Stimulated activated CD8-positive, alpha-beta memory T cell treated with anti-CD3 and anti-CD28 coated beads, Interleukin-15, amount 100 ng/mL, for 24 hours (primary cell): Measurements from ENCODE around the gene HIGD1A.
A peak's percentile ranks its signal among the peaks of the same experiment; 100 is the strongest.

ENCODE experiments used
- DNase-seq: peaks from one replicate; pipeline ENCODE4 v3.0.0-alpha.2; 2020; ENCODE audit warnings: low read depth

HIGD1A gene

GRCh38 chr3:42804106-42804830, at the start of gene HIGD1A:
TSS of gene HIGD1A (minus strand) at chr3:42804490. CDS start at chr3:42794253, 10,237 bp downstream.
- peak; percentile 72 for DNase-seq

- DNase-seq = no peak
Observed at GRCh38 chr3:42853739-42854302, 49.5 kb upstream of the HIGD1A start.

GRCh38 chr3:42853056-42853455, 48.8 kb upstream of the HIGD1A start:
- DNase-seq = no peak

- no peak for DNase-seq
Observed at GRCh38 chr3:42852441-42852840, 48.2 kb upstream of the HIGD1A start.

- no peak for DNase-seq
Observed at GRCh38 chr3:42851228-42851834, 47.0 kb upstream of the HIGD1A start.

GRCh38 chr3:42850263-42850662, 46.0 kb upstream of the HIGD1A start:
- DNase-seq = no peak

- DNase-seq = no peak
Observed at GRCh38 chr3:42849017-42849416, 44.7 kb upstream of the HIGD1A start.

- no peak for DNase-seq
Observed at GRCh38 chr3:42847731-42848130, 43.4 kb upstream of the HIGD1A start.

GRCh38 chr3:42846685-42847522, 42.6 kb upstream of the HIGD1A start:
- no peak for DNase-seq

GRCh38 chr3:42844815-42845214, 40.5 kb upstream of the HIGD1A start:
- no peak for DNase-seq

- no peak for DNase-seq
Observed at GRCh38 chr3:42844412-42844713, 40.1 kb upstream of the HIGD1A start.

GRCh38 chr3:42843713-42844411, 39.6 kb upstream of the HIGD1A start:
- no peak for DNase-seq

GRCh38 chr3:42841332-42841731, 37.0 kb upstream of the HIGD1A start:
- no peak for DNase-seq

- no peak for DNase-seq
Observed at GRCh38 chr3:42839616-42840015, 35.3 kb upstream of the HIGD1A start.

GRCh38 chr3:42838571-42838970, 34.3 kb upstream of the HIGD1A start:
- DNase-seq = no peak

- DNase-seq = no peak
Observed at GRCh38 chr3:42836150-42837123, 32.1 kb upstream of the HIGD1A start.

- DNase-seq = peak; percentile 46
Observed at GRCh38 chr3:42831321-42831713, 27.0 kb upstream of the HIGD1A start.

- no peak for DNase-seq
Observed at GRCh38 chr3:42830437-42831320, 26.4 kb upstream of the HIGD1A start.

GRCh38 chr3:42829628-42830436, 25.5 kb upstream of the HIGD1A start:
- DNase-seq = no peak
